ENCODE data around the gene HLA-C.

Gene HLA-C

DNA sequence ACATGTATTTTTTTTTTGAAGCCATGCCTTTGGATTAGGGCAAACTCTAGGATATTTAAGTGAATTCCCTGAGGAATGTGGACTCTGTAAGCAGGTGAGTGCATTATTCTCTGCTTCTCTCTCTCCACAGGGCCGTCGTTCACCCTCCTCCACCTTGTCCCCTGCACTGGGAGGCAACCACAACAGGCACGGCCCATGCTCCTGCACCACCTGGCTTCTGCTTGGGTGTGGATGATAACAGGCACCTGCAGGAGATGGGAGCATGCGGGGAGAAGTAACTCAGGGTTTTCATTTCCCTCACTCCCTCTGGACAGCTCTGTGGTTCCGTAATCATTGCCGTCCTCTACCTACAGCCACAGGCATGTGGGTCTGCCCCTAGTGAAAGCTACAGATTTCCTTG lies 43.4 kb downstream of the HLA-C start:
- in situ Hi-C loops (cut with HindIII; ENCODE audit: low pct_ligation_motif_present, low pct_unique_long_range_greater_than_20kb, low sequenced_read_pairs) = no loop called here
- DNase-seq = no peak

- DNase-seq = no peak
- in situ Hi-C loops (cut with HindIII; ENCODE audit: low pct_ligation_motif_present, low pct_unique_long_range_greater_than_20kb, low sequenced_read_pairs) = no loop called here
These were observed 44.7 kb downstream of the HLA-C start for GRCh38 chr6:31227143-31227542.

GRCh38 chr6:31225735-31226134 lies 46.2 kb downstream of the HLA-C start:
- in situ Hi-C loops (cut with HindIII; ENCODE audit: low pct_ligation_motif_present, low pct_unique_long_range_greater_than_20kb, low sequenced_read_pairs) = no loop called here
- DNase-seq = no peak

- no peak for DNase-seq
- in situ Hi-C loops (cut with HindIII; ENCODE audit: low pct_ligation_motif_present, low pct_unique_long_range_greater_than_20kb, low sequenced_read_pairs) = no loop called here
These were observed 49.4 kb downstream of the HLA-C start for GRCh38 chr6:31222496-31222895.
